GM19455 (cell line): ENCODE measurements around the gene SIX4.
"Not testable (repeated sequence)": the region's sequence is repeated elsewhere in the genome, so short reads cannot be mapped to it uniquely, and the experiment has no call there.

Experiments used
- ATAC-seq: cut with Tn5 transposase; IDR thresholded peaks from one replicate; pipeline ENCODE4 v1.9.1; 2021; ENCODE audit not compliant: unreplicated experiment

The SIX4 gene

GRCh38 chr14:60723907-60724618, at the start of gene SIX4:
Gene SIX4 (minus strand): TSS chr14:60724351. CDS start chr14:60724074, 277 bp downstream.
- ATAC-seq: peak; percentile 31

- ATAC-seq: no peak
These were observed 49.4 kb upstream of the SIX4 start for GRCh38 chr14:60773558-60773957.

GRCh38 chr14:60771117-60771516, 47.0 kb upstream of the SIX4 start:
- ATAC-seq: no peak

- ATAC-seq: no peak
These were observed 44.5 kb upstream of the SIX4 start for GRCh38 chr14:60768602-60769001.

GRCh38 chr14:60760644-60761364, 36.7 kb upstream of the SIX4 start:
- no peak for ATAC-seq

- no peak for ATAC-seq
These were observed 36.1 kb upstream of the SIX4 start for GRCh38 chr14:60760209-60760608.

- no peak for ATAC-seq
These were observed 34.7 kb upstream of the SIX4 start for GRCh38 chr14:60758885-60759284.

GRCh38 chr14:60757567-60758002, 33.4 kb upstream of the SIX4 start:
- no peak for ATAC-seq

- no peak for ATAC-seq
These were observed 32.7 kb upstream of the SIX4 start for GRCh38 chr14:60756847-60757246.

GRCh38 chr14:60753264-60754119, 29.3 kb upstream of the SIX4 start:
- ATAC-seq: peak; percentile 99

GRCh38 chr14:60744566-60744965, 20.4 kb upstream of the SIX4 start:
- no peak for ATAC-seq

GRCh38 chr14:60738843-60739508, 14.8 kb upstream of the SIX4 start:
- no peak for ATAC-seq

GRCh38 chr14:60736494-60736893, 12.3 kb upstream of the SIX4 start:
- no peak for ATAC-seq

- ATAC-seq: no peak
These were observed 11.3 kb upstream of the SIX4 start for GRCh38 chr14:60735416-60735815.

- ATAC-seq: peak; percentile 91
These were observed 10.5 kb upstream of the SIX4 start, which contains the start of gene MNAT1 for GRCh38 chr14:60734465-60735242. Gene MNAT1 (plus strand): TSS chr14:60734761. CDS start chr14:60734863, 102 bp downstream.

- ATAC-seq: no peak
These were observed 8.8 kb upstream of the SIX4 start for GRCh38 chr14:60732840-60733483.

GRCh38 chr14:60731291-60731690, 7.1 kb upstream of the SIX4 start:
- not testable (repeated sequence) for ATAC-seq

GRCh38 chr14:60723116-60723906, 840 bp downstream of the SIX4 start:
- ATAC-seq: peak; percentile 55
